CD4-positive, alpha-beta T cell treated with Interleukin-15 for 1 hour (primary cell): ENCODE measurements around the gene MAML3.

Experiments
- DNase-seq: peaks from one replicate; pipeline ENCODE4 v3.0.0-alpha.2; 2020

Gene MAML3

DNA sequence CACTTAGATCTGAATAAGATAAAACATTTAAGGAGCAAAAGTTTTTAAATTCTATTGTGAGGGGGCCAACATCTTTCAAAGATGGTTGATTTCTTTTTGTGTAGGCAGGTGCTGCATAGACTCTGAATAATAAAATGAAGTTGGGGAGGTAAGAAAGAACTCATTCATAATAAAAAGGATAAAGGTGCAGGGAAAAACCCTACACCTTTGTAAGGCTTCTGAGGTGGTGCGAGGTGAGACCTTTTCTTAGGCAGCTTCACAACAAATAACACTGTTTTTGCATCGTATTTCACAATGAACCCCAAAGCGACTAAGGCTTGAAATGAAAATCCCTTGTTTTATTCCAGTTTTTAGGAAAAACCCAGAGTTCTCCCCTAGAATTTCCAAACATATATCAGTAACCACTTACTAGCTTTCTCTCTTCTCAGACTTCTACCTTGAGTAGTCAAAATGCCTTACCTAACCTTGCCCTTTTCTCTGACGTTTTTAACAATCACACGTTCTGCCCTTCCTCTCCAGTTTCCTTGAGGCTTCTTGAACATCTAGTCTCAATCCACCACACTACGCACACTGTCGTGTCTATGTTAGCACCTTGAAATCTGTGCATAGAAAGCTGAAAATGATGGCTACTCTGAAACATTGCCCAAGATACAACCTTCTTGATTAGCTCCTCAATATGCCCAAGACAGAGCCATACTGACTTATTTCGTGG, 30.2 kb downstream of the MAML3 start:
- DNase-seq = no peak

DNA sequence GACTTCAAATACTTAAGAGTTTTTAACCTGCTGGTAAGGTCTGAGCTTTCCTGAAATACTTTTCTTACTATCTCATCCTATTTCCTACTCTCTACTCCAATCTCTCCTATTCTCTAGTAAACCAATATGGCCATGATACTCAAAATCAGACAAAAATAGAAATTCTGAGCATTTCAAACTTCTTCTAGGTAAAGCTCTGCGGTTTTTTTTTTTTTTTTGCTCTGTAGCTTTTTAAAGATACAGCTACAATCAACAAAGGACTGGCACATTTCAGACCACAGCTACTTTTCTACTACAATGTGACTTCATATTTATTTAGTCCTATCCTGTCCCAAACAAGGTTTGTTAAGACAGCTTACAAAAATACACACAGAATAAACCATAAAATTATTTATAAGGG, 31.1 kb downstream of the MAML3 start:
- DNase-seq = no peak

DNA sequence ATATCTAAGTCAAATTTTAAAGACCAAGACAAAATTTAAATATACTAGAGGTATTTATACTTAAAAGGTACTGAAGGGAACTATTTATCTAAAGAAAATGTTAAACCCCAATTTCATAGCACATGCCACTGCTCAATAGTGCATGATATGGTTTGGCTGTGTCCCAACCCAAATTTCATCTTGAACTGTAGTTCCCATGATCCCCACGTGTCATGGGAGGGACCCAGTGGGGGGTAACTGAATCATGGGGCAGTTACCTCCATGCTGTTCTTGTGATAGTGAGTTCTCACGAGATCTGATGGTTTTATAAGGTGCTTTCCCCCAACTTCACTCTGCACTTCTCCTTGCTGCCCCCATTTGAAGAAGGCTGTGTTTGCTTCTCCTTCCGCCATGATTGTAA, 32.3 kb downstream of the MAML3 start:
- no peak for DNase-seq

- no peak for DNase-seq
Measured at GRCh38 chr4:140118931-140119640, 34.9 kb downstream of the MAML3 start.

DNA sequence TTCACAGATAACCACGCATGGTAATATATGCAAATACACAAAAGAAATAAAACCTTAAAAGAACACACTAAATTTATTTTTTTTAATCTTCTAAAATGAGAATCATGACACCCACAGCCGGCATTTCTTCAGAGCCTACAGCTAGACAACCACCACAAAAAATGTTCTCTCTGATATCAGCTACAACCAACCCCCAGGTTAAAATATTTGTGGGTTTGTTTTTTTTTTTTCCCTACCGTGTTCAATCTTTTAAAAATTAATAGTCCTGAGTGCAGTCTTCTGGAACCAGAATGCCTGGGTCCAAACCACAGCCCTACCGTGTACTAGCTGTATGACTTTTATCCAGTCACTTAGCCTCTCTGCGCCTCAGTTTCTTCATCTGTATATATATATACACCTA, 36.0 kb downstream of the MAML3 start:
- DNase-seq = no peak

GRCh38 chr4:140116442-140117104, 37.4 kb downstream of the MAML3 start:
- DNase-seq = no peak

DNA sequence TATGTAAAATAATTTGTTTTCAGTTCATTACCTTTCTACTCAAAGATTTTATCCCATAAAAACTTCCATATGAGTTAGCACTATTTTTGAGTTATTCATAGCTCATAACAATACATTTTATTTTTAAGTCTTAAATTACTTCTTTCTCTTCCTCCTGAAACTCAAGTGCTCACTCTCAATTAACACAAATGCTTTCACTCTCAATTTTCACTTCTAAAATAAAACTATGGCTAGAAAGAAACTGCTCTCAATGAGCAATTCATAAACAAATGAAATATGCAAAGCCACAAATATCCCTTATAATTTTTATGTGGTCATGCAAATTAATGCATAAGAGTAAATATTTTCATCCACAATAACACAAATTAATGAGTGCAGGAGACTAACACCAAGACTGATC, 38.8 kb downstream of the MAML3 start:
- DNase-seq = no peak

DNA sequence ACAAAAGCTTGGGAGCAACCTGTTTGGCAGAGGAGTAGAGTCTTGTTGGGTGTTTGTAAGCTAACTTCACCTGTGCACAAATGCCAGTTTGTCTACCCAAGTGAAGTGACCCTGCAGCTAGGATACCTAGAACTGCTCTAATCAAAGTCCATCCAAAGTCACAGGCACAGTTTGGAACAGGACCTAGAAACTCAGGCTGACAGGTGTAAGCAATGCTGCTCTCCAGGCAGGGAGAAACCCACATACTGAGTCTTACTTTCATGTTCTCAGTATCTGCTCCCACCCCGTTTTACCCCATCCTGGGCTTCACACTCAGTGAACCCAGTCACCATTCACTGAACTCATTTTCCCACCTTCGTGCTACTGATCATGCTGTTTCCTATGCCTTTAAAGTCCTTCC, 40.3 kb downstream of the MAML3 start:
- DNase-seq = no peak

DNA sequence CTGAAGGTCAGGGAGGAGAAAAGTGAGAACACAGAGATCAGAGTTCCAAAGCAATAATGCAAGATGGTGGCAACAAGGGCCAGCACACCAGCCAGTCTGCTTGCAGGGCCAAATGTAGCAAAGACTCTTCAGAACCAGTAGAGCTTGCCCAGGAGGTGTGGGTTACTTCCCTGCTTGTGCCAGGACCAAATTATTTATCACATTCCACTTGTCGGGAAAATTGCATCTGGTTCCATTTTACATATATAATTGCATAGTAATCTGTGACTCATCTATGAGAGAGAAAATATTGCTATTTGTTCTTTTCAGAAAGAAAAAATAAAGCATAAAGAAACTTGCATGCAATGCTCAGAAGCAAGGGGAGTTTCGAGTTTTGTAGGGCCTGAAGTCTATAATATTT, 41.4 kb downstream of the MAML3 start:
- DNase-seq = no peak

- DNase-seq = no peak
Measured at GRCh38 chr4:140111256-140111655, 42.7 kb downstream of the MAML3 start.

GRCh38 chr4:140110542-140111215, 43.3 kb downstream of the MAML3 start:
- DNase-seq = no peak

DNA sequence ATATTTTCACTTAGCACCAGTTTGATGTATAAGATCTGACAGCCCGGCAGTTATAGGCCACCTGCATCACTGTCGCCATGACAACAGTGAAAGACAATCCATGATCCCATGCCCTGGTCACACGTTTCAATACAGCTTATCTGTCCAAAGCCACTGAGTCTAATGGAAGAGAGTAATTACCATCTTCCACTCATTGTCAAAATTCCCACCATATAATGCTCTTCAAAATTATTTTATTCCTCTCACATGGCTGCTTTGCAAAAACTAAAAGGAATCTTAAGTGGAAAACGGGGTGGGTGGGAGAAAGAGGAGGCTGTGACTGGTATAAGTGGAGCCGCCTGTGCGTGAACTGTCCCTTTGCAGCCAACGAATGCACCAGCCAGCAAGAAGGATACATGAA, 44.2 kb downstream of the MAML3 start:
- no peak for DNase-seq

- no peak for DNase-seq
Measured at GRCh38 chr4:140109292-140109691, 44.7 kb downstream of the MAML3 start.

GRCh38 chr4:140108713-140109230, 45.2 kb downstream of the MAML3 start:
- no peak for DNase-seq

- DNase-seq = no peak
Measured at GRCh38 chr4:140108243-140108642, 45.7 kb downstream of the MAML3 start.

DNA sequence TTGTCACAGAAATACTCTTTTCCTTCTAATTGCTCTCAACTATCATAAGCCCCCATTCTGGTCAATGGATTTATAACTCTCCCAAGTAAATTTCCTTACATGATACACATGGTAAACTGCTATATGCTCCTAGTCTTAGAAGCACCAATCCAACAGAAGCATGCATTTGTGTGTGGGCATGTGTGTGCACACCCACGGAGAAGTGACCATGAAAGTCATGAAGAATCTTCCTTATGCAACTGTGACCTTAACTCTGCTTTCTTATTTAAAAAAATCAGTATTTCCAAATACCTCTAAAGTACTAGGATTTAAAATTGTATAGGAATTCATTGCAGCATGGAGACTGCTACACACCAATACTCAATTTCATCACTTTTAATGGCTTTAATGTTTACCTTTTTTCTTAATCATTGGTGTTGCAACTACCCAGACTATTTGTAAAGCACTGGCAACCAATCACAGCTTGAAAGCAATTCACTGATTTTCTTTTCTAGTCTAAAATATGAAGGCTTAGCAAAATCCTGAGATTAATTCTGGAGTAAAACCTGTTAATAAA, 47.6 kb downstream of the MAML3 start:
- no peak for DNase-seq

DNA sequence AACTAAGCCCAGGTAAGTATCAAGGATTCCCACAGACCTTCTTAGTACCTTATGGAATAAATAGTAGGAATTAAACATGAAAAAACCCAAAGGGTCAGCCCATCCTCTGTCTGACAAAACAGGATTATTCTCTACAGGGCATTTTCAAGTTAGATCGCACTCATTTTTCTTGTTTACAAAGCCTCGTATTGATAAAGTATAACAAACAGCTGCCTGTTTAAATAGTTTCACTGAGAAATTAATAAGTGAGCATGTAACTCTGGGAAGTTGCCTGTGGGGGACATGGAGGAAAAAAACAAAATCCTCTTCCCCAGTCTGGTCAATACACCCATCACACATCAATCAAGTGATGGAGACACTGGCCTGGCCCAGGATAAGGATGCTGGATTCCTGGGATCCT, 48.5 kb downstream of the MAML3 start:
- DNase-seq = no peak

GRCh38 chr4:140103676-140104075, 50.3 kb downstream of the MAML3 start:
- peak; percentile 64 for DNase-seq

DNA sequence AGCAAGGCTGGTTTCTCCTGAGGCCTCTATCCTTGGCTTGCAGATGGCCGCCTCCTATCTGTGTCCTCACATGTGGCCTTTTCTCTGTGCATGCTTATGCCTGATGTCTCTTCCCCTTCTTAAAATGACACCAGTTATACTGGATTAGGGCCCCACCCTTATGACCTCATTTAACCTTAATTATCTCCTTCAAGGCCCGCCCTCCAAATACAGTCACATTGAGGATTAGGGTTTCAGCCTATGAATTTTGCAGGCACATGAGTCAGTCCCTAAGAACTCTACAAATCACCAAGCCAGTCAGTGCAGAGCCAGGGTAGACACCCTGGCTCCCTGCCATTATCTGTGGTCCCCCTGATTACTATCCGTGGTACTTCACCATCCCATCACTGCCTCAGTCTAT, 51.6 kb downstream of the MAML3 start:
- no peak for DNase-seq

DNA sequence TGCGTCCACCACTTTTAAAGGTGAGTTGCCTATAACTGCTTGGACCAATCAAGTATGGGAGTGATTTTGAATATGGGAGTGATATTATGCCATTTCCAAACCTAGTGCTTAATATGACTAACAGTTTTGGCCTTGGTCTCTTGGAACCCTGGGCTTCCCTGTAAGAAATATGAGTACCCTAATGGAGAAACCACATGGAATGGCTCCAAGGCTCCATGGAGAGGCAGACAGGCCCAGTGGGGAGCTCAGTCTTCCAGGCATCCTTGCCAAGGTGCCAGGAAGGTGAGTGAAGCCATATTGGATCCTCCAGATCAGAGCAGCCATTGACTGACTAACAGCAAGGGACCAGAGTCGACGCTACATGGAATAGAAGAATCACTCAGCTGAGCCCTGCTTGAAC, 53.2 kb downstream of the MAML3 start:
- DNase-seq = no peak

DNA sequence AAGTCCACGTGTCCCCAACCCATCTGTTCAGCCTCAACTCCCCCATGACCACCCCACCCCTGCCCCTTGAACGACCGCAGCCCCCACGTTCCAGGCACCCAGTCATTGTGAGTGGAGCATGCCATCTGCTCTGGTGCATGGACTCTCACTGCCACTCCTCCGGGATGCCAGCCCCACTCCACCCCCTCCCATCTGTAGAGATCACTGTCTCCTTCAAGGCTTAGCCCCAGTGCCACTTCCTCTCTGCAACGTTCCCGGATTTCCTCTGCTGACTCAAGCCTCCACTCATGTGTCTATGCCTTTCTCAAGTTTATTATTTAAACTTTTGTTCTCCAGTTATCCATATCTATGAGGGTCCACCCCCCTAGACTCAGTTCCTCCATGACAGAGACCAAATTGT, 54.0 kb downstream of the MAML3 start:
- DNase-seq = peak; percentile 47

- no peak for DNase-seq
Measured at GRCh38 chr4:140098455-140099160, 55.4 kb downstream of the MAML3 start.
